GM21723 (cell line): ENCODE results near the gene TMUB1.

Experiments
- ATAC-seq: cut with Tn5 transposase; IDR thresholded peaks from one replicate; pipeline ENCODE4 v1.9.1; 2021; ENCODE audit warnings: mild to moderate bottlenecking, moderate library complexity; ENCODE audit not compliant: unreplicated experiment

Gene TMUB1

GRCh38 chr7:151121380-151122170 lies 38.3 kb upstream of the TMUB1 start:
- ATAC-seq, result no peak

- no peak for ATAC-seq
These were observed 37.6 kb upstream of the TMUB1 start for GRCh38 chr7:151120896-151121295.

- ATAC-seq, result no peak
These were observed 36.6 kb upstream of the TMUB1 start for GRCh38 chr7:151119902-151120301.

- ATAC-seq, result no peak
These were observed 35.7 kb upstream of the TMUB1 start for GRCh38 chr7:151119055-151119415.

GRCh38 chr7:151118108-151119054 lies 35.1 kb upstream of the TMUB1 start:
- no peak for ATAC-seq

GRCh38 chr7:151117565-151117964 lies 34.3 kb upstream of the TMUB1 start:
- ATAC-seq, result no peak

GRCh38 chr7:151116603-151117440 lies 33.5 kb upstream of the TMUB1 start:
- ATAC-seq, result no peak

- ATAC-seq, result no peak
These were observed 32.6 kb upstream of the TMUB1 start for GRCh38 chr7:151115836-151116418.

GRCh38 chr7:151115121-151115835 lies 32.0 kb upstream of the TMUB1 start:
- ATAC-seq, result no peak

GRCh38 chr7:151114151-151115090 lies 31.1 kb upstream of the TMUB1 start:
- ATAC-seq, result no peak

- ATAC-seq, result no peak
These were observed 30.3 kb upstream of the TMUB1 start for GRCh38 chr7:151113344-151114150.

GRCh38 chr7:151110941-151111645 lies 27.8 kb upstream of the TMUB1 start:
- ATAC-seq, result peak; percentile 88

- no peak for ATAC-seq
These were observed 27.1 kb upstream of the TMUB1 start for GRCh38 chr7:151110236-151110940.

- no peak for ATAC-seq
These were observed 26.1 kb upstream of the TMUB1 start for GRCh38 chr7:151109094-151110048.

- ATAC-seq, result no peak
These were observed 24.6 kb upstream of the TMUB1 start for GRCh38 chr7:151107882-151108281.
